Left cardiac atrium (tissue), 4 donors: ENCODE results near the gene CARM1. TPM values are rescaled to one million over a fixed set of nuclear protein-coding genes. Genes with fewer than 3 reads are reported as not detected.
"Not testable (repeated sequence)": the region's sequence is repeated elsewhere in the genome, so short reads cannot be mapped to it uniquely, and the experiment has no call there.

Source experiments
- ATAC-seq, 2 donors: fragments of 200-7000 bp; cut with Tn5 transposase; one replicate each; pipeline ENCODE4 v1.9.1; 2020; ENCODE audit warnings: mild to moderate bottlenecking in 2 of 2, moderate library complexity in 2 of 2
- DNase-seq: peaks from one replicate; pipeline ENCODE4 v3.0.0-alpha.2; 2020
- intact Hi-C, 2 donors: fragments of 100-400 bp; cut with DNase I; formaldehyde crosslinking; loops; one replicate each; pipeline versions ENCODE4 v1.14.1 to v1.15.1; 2022 to 2023
- microRNA-seq, 2 donors: library from miRNA; unstranded; fragments of <30 nt; microRNA quantifications; one replicate each; pipeline ENCODE4 v1.2.0, GENCODE V29; 2020
- total RNA-seq, 2 donors: library from RNA; stranded (reverse); fragmentation: NEBNext Ultra II Directional; extraction: Animal tissue kit (Norgen Biotek cat#: 25700); gene quantifications; one replicate each; pipeline ENCODE4 v1.2.1, GENCODE V29; 2021
- donor health status: DM: no; HTN: yes; CAD: no.
- donor health status: DM: no; HTN: yes; CAD: no; lungs with severe emphysema.
- donor health status: DM: yes; HTN: yes; CAD: no.
- donor health status: Dilated cardiomyopathy.

CARM1 gene
- total RNA-seq, 2 donors from 2014 or later = 31.9 to 32.4 TPM

- no peak for ATAC-seq
- intact Hi-C loops = loop anchor here in 1 of 2 donors (10.0 kb wide), 1 partner anchor 50 kb away; no protein-coding TSS in a partner anchor
These were observed 73.9 kb downstream of the CARM1 start for GRCh38 chr19:10945264-10945663.

DNA sequence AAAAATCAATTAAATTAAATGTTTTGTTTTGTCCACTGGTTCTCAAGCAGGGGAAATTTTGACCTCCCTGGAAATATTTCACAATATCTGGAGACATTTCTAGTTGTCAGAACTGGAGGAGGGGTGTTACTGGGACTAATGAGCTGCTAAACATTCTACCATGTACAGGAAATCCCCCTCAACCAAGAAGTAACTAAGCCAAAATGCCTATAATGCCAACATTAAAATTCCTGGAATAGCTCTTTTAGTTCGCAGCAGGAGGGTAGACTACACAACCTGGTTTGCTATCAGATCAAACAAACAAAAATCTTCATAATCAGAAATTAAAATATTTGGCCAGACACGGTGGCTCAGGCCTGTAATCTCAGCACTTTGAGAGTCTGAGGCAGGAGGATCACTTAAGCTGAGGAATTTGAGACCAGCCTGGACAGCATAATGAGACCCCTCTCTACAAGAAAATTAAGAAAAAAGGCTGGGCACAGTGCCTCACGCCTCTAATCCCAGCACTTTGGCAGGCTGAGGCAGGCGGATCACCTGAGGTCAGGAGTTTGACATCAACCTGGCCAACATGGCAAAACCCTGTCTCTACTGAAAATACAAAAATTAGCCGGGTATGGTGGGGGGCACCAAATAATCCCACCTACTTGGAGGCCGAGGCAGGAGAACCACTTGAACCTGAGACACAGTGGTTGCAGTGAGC lies 75.8 kb downstream of the CARM1 start:
- ATAC-seq (peak; percentile 25 to 32), DNase-seq (no peak)
- intact Hi-C loops = loop anchor here in 1 of 2 donors (10.0 kb wide), 1 partner anchor 48 kb away; no protein-coding TSS in a partner anchor

More at GRCh38 chr19:10945264-10945663, 73.9 kb downstream of the CARM1 start:
- no peak for DNase-seq

DNA sequence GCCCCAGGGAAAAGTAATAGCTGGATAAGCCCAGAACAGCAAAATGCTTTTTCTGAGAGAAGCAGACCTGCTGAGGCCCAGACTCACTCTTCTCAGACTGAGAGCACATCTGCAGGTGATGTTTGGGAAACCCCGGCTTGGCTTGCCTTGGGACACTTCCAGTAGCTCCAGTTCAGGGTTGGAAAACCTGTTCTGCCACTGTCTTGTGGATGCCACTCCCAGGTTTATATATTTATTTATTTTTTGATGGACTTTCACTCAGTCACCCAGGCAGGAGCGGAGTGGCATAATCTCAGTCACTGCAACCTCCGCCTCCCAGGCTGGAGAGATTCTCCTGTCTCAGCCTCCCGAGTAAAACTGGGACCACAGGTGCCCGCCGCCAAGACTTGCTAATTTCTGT lies 81.5 kb downstream of the CARM1 start:
- intact Hi-C loops = no loop called here
- ATAC-seq = no peak

GRCh38 chr19:10959277-10959968 lies 88.1 kb downstream of the CARM1 start:
- intact Hi-C loops = not testable (repeated sequence)

More for the DNA sequence above, 81.5 kb downstream of the CARM1 start:
- DNase-seq = no peak

DNA sequence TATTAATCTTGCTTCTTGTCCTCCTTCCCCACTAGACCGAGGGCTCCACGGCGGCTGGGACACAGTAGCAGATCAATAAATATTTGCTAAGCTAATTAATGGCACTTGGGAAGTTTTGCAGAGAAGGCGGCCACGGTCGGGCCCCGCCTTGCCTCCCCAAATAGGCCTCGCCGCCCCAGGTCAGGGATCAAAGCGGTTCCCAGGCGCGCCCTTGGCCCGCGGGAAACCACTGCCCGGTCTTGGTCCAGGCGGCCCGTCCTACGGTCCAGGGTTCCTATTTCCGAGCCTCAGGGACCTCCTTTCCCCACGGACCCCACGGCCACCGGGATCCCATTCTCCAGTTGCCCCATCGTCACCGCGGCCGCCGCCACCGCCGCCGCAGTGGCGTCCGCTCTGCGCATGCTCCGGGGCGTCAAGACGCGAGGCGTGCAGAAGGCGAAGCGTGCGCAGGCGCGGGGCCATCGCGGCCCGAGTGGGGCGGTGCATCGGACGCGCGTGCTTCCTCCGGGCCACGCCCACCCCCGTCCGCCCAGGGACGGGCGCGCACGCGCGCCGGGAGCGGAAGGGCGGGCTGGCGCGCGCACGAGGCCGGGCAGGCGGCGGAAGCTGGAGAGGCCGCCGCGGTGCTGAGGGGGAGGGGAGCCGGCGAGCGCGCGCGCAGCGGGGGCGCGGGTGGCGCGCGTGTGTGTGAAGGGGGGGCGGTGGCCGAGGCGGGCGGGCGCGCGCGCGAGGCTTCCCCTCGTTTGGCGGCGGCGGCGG lies 89.1 kb downstream of the CARM1 start, which contains the start of gene SMARCA4:
SMARCA4 (plus strand) TSS at position 717 of the 759 bp plus-strand sequence. CDS start 23,122 bp downstream, outside the sequence.
- peak; percentile 98 for DNase-seq
- peak; percentile 97 to 98 for ATAC-seq
- intact Hi-C loops = no loop called here

More at GRCh38 chr19:10959277-10959968, 88.1 kb downstream of the CARM1 start:
- DNase-seq, ATAC-seq: not testable (repeated sequence)

DNA sequence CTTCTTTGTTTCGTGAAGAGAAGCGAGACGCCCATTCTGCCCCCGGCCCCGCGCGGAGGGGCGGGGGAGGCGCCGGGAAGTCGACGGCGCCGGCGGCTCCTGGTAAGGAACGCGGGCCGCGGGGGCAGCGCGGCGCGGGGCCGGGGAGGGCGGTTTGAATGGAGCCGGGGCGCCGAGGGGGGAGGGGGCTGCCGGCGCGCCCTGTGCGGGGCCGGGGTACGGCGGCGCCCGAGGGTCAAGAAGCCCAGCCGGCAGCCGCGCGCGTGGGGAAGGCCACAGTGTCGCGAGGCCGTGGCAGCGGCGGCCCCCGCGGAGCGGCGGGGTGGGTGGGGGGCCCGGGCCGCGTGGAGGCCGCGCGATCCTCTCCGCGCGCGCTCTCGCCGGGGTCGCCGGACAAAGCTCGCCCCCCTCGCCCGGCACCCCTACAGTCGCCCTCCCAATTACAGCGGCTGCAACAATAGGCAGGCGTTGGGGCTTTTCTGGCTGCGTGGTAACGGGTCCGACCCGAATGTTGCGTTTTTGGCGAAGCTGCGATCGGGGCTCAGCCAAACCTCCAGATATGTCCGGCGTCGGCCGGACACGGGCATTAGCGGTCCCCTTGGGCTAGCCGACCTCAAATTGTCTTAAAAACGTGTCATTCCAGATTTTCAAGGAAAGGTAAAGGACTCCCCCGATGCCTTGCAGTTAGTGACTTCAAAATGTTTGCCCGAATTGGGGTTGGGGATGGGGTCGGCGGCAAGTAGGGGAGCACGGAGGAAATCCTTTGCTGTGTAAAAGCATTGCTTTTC lies 89.9 kb downstream of the CARM1 start:
- DNase-seq (peak; percentile 77), ATAC-seq (peak; percentile 42 to 61)
- intact Hi-C loops = no loop called here

GRCh38 chr19:10962863-10963262 lies 91.5 kb downstream of the CARM1 start:
- DNase-seq = no peak
- ATAC-seq = no peak
- intact Hi-C loops = no loop called here

DNA sequence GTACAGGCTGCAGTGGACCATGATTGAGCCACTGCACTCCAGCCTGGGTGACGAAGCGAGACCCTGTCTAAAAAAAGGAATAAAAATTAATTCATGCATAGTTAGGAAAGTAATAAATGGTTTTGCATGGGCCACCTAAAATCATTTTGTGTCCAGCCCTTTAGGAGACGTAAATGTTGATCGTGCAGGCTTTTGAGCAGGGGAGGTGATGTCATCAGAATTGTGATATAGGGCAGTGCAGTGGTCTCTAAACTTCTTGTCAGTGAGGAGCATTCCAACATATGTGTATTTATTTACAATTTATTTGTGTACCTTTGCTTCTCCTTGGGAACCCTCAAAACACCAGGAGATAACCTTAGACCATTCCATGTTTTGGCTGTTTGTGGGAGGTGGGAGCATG lies 92.5 kb downstream of the CARM1 start:
- intact Hi-C loops = no loop called here
- no peak for ATAC-seq

DNA sequence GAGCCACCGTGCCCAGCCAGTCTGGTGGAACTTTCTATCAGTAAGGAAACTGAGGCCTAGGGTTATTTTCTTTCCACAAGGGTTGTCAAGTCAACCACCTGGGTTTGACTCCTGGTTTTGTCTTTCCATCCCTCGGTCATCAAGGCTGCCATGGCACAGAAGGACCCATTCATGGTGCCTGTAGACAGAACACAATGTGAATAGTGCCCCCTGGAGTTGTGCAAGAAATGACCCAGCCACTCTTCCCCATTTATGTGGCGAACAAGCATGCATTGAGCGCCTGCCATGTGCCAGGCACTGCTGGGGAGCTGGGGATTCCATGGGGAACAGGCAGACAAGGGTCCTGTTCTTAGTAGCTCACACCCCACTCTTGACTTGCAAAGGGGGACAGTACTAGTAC lies 93.5 kb downstream of the CARM1 start:
- intact Hi-C loops = no loop called here
- ATAC-seq (no peak), DNase-seq (no peak)

More for the DNA sequence above, 92.5 kb downstream of the CARM1 start:
- no peak for DNase-seq

DNA sequence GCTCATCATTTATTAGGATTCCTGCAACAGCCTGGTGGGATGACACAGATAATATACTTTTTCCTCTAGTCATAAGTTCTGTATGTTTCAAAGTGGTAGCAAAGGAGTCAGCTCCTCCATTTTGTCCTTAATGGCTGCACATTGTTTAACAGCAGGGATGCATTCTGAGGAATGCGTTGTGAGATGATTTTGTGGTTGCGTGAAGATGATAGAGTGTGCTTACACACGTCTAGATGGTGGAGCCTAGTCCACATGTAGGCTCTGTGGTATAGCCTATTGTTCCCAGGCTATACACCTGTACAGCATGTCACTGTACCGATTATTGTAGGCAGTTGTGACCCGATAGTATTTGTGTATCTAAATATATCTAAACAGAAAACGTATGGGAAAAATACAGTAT lies 94.0 kb downstream of the CARM1 start:
- intact Hi-C loops = no loop called here
- no peak for ATAC-seq
- DNase-seq = no peak

GRCh38 chr19:10966809-10967208 lies 95.5 kb downstream of the CARM1 start:
- no peak for ATAC-seq
- DNase-seq = no peak
- intact Hi-C loops = no loop called here

DNA sequence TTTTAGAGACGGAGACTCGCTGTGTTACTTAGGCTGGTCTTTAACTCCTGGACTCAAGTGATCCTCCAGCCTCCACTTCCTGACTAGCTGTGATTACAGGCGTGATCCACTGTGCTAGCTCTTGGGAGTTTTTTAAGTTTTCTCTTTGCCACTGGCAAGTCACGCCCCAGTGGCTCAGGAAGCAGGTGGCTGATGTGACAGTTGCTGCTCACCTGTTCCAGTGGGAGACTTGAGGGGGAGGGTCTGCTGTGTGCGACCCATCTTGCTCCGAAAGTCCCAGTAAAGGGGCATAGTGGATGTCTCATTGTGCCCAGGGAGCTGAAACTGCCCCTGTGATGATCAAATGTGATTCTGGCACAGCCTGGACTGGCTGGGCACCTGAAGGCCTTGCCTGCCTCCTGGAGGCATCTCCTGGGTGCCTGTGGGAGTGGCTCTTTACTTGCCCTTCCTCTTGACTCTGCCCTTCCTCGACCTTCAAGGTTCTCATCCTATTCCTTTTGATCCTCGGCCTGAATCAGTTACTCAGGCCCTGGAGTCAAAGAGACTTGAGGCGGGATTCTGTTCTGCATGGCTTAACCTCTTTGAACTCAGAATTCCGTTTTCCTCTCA lies 97.3 kb downstream of the CARM1 start:
- DNase-seq (no peak), ATAC-seq (no peak)
- intact Hi-C loops = no loop called here

DNA sequence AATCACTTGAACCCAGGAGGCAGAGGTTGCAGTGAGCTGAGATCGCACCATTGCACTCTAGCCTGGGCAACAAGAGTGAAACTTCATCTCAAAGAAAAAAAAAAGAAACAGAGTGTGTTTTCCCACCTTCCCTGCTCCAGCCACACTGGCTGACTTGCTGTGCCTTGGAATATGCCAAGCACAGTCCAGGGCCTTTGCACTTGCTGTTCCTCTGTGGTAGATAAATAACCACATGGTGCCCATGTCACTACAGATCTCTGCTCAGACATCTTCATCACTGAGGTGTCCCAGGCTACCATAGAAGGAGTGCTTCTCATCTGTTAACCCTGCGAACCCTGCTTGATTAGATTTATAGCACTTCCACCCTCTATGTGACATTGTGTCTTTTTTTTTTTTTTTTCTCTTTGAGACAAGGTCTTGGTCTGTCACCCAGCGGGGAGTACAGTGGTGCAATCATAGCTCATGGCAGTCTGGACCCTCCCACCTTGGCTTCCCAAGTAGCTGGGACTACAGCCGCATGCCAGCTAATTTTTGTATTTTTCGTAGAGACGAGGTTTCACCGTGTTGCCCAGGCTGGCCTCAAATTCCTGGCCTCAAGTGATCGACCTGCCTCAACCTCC lies 99.9 kb downstream of the CARM1 start:
- ATAC-seq (no peak), DNase-seq (no peak)
- intact Hi-C loops = no loop called here

Small RNAs within 50 kb of the gene (microRNA-seq; reads per million reads assigned to microRNA genes)
- gene MIR6793 = 0.81 to 1.4 reads per million in 2 donors

Other genes with a start within 250 kb of the CARM1 start
- gene SLC44A2, start 246.0 kb upstream of the CARM1 start, total RNA-seq = 10 to 100 TPM; 83.9 to 97.3 TPM
- gene ILF3, start 217.2 kb upstream of the CARM1 start, total RNA-seq = 100 to 1,000 TPM; 108 to 144 TPM
- 10 to 100 TPM; 24.7 to 28.2 TPM for gene QTRT1, start 170.1 kb upstream of the CARM1 start, total RNA-seq
- 100 to 1,000 TPM; 125 to 186 TPM for gene DNM2, start 153.5 kb upstream of the CARM1 start, total RNA-seq
- gene TMED1, start 35.3 kb upstream of the CARM1 start, total RNA-seq = 10 to 100 TPM; 27.2 to 28.5 TPM
- gene C19orf38, start 23.1 kb upstream of the CARM1 start, total RNA-seq = 1 to 10 TPM; 1.1 to 1.2 TPM
- gene YIPF2, start 57.1 kb downstream of the CARM1 start, total RNA-seq = 10 to 100 TPM; 26.5 to 31.8 TPM
- gene TIMM29, start 57.3 kb downstream of the CARM1 start, total RNA-seq = 10 to 100 TPM; 12.7 to 15.1 TPM
- gene SMARCA4, start 89.5 kb downstream of the CARM1 start, total RNA-seq = 10 to 100 TPM; 43.5 to 53.6 TPM
- 10 to 100 TPM; 24.4 to 80.0 TPM for gene LDLR, start 217.9 kb downstream of the CARM1 start, total RNA-seq